HG02678 (cell line): ENCODE measurements around the gene DIDO1.
A peak's percentile ranks its signal among the peaks of the same experiment; 100 is the strongest.

Experiments
- ATAC-seq: cut with Tn5 transposase; IDR thresholded peaks from one replicate; pipeline ENCODE4 v1.9.1; 2021; ENCODE audit warnings: mild to moderate bottlenecking, moderate library complexity; ENCODE audit not compliant: unreplicated experiment

The DIDO1 gene

GRCh38 chr20:62914436-62914835, 11.9 kb downstream of the DIDO1 start:
- ATAC-seq, result no peak

- no peak for ATAC-seq
These were observed 13.2 kb downstream of the DIDO1 start for GRCh38 chr20:62913043-62913630.

GRCh38 chr20:62911701-62912280, 14.5 kb downstream of the DIDO1 start:
- no peak for ATAC-seq

GRCh38 chr20:62910777-62911497, 15.4 kb downstream of the DIDO1 start:
- ATAC-seq, result no peak

- ATAC-seq, result no peak
These were observed 16.0 kb downstream of the DIDO1 start for GRCh38 chr20:62910217-62910766.

GRCh38 chr20:62908971-62909791, 17.1 kb downstream of the DIDO1 start:
- no peak for ATAC-seq

GRCh38 chr20:62907384-62908317, 18.7 kb downstream of the DIDO1 start:
- no peak for ATAC-seq

GRCh38 chr20:62906647-62907375, 19.5 kb downstream of the DIDO1 start:
- no peak for ATAC-seq

- ATAC-seq, result no peak
These were observed 20.1 kb downstream of the DIDO1 start for GRCh38 chr20:62906209-62906608.

GRCh38 chr20:62905536-62906117, 20.7 kb downstream of the DIDO1 start:
- ATAC-seq, result no peak

- ATAC-seq, result no peak
These were observed 23.2 kb downstream of the DIDO1 start for GRCh38 chr20:62902926-62903615.

GRCh38 chr20:62901891-62902290, 24.4 kb downstream of the DIDO1 start:
- ATAC-seq, result no peak

- no peak for ATAC-seq
These were observed 25.4 kb downstream of the DIDO1 start for GRCh38 chr20:62900692-62901584.

- ATAC-seq, result peak; percentile 80
These were observed 26.1 kb downstream of the DIDO1 start for GRCh38 chr20:62900052-62900691.

- no peak for ATAC-seq
These were observed 26.7 kb downstream of the DIDO1 start for GRCh38 chr20:62899633-62900051.

- ATAC-seq, result no peak
These were observed 27.2 kb downstream of the DIDO1 start for GRCh38 chr20:62898970-62899632.
